Peyer's patch (tissue), 4 donors: ENCODE data around the gene ZNF215. TPM values are rescaled to one million over a fixed set of nuclear protein-coding genes. Genes with fewer than 3 reads are reported as not detected.
A peak's percentile ranks its signal among the peaks of the same experiment; 100 is the strongest.
"Not testable (repeated sequence)": the region's sequence is repeated elsewhere in the genome, so short reads cannot be mapped to it uniquely, and the experiment has no call there.

Experiments
- DNase-seq, 3 donors: peaks; one replicate each; pipeline ENCODE4 v3.0.0-alpha.2; 2017 to 2019
- H3K27ac ChIP-seq, 4 donors: fragments of 200-600 bp; sonication (generic); one replicate each; pipeline ENCODE4 v1.5.1; 2016 to 2019
- H3K27me3 ChIP-seq, 2 donors: fragments of 200-600 bp; sonication (generic); one replicate each; pipeline ENCODE4 v1.5.1; 2019
- H3K36me3 ChIP-seq, 3 donors: fragments of 200-600 bp; sonication (generic); one replicate each; pipeline ENCODE4 v1.5.1; 2016 to 2019
- H3K4me1 ChIP-seq, 4 donors: fragments of 200-600 bp; sonication (generic); one replicate each; pipeline ENCODE4 v1.5.1; 2016 to 2019
- H3K4me3 ChIP-seq, 4 donors: fragments of 200-600 bp; sonication (generic); 1 replicate in 3 of 4; 2 replicates in 1 of 4; pipeline ENCODE4 v1.5.1; 2016 to 2019; ENCODE audit warnings: mild to moderate bottlenecking in 1 of 4
- H3K9me3 ChIP-seq, 4 donors: fragments of 200-600 bp; sonication (generic); one replicate each; pipeline ENCODE4 v1.5.1; 2016 to 2019; ENCODE audit warnings: mild to moderate bottlenecking in 1 of 4
- POLR2A ChIP-seq, 2 donors: fragments of 450-650 bp; IDR thresholded peaks; one replicate each; pipeline ENCODE4 v1.5.1; 2017; ENCODE audit warnings: antibody characterized with exemption in 2 of 2, mild to moderate bottlenecking in 2 of 2, moderate library complexity in 2 of 2
- total RNA-seq, 4 donors: library from RNA; depleted of rRNA; stranded (reverse); fragments of >200 nt; gene quantifications; one replicate each; pipeline ENCODE4 v1.1.0, GENCODE V29; 2016
- TF ChIP-seq, protein P1 (sequence below), 6 experiments: fragments of 450-650 bp in 4 of 6; fragments of 200-600 bp in 2 of 6; sonication (generic) in 1 of 6; IDR thresholded peaks; one replicate each; pipeline ENCODE4 v1.5.1; 2017 to 2019; ENCODE audit warnings: antibody characterized with exemption in 6 of 6, mild to moderate bottlenecking in 3 of 6, moderate library complexity in 1 of 6

The ZNF215 gene
- total RNA-seq, 4 donors from 2014 or later: 5.1 to 19.8 (median 10.4) TPM

DNA sequence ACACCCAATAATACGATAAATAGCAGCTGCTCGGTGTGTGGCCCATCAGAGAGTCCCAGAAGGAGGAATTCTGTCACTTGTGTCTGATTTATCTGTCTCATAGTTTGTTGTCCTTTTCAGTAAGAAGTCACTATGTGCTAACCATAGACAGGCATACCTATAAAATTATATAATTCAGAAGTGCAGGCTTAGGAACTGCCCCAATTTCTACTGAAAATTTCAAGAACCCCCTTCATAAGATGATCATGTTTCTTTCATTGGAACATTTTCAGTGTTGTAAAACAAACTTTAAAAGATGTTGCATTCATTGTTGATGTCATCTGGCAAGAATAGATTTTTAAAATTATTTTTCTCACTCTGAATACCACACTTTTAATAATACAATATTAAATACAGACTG lies 33.8 kb upstream of the ZNF215 start, which contains the start of gene OR2D2:
OR2D2 (minus strand) TSS at position 101 of the 400 bp plus-strand sequence; CDS start at position 101, 0 bp downstream.
- Histone ChIP-seq H3K27me3 (no peaks in the 10 kb centered on the region), H3K27ac (no peak within 1 kb of the TSS), H3K36me3 (no peaks in the 10 kb centered on the region), H3K9me3 (no peaks in the 10 kb centered on the region), H3K4me3 (no peak within 1 kb of the TSS), H3K4me1 (no peaks in the 10 kb centered on the region)
- DNase-seq: no peak
- TF ChIP-seq, protein P1, sequence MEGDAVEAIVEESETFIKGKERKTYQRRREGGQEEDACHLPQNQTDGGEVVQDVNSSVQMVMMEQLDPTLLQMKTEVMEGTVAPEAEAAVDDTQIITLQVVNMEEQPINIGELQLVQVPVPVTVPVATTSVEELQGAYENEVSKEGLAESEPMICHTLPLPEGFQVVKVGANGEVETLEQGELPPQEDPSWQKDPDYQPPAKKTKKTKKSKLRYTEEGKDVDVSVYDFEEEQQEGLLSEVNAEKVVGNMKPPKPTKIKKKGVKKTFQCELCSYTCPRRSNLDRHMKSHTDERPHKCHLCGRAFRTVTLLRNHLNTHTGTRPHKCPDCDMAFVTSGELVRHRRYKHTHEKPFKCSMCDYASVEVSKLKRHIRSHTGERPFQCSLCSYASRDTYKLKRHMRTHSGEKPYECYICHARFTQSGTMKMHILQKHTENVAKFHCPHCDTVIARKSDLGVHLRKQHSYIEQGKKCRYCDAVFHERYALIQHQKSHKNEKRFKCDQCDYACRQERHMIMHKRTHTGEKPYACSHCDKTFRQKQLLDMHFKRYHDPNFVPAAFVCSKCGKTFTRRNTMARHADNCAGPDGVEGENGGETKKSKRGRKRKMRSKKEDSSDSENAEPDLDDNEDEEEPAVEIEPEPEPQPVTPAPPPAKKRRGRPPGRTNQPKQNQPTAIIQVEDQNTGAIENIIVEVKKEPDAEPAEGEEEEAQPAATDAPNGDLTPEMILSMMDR (IDR thresholded peaks at IDR 0.05): no peak
- TF ChIP-seq POLR2A (IDR thresholded peaks at IDR 0.05): no peak

DNA sequence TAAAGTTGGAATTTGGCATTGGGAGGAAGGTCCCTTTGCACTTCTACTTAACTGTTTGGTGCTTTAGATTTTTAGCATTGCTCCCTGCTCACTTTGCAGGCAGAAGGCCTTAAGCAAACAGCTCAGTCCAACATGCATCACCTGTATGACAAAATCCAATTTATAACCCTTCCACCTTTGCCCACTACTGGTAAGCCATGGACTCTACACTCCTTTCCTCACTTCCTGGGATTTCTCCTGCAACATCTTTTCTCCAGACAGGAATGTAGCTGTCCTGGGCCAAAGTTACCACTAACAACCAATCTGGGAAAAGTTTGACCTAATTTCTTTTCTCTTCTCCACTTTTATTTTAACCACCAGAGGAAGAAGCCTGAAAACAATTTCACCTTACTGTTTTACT lies 32.1 kb upstream of the ZNF215 start:
- Histone ChIP-seq H3K36me3 (no peaks in the 10 kb centered on the region), H3K27me3 (no peaks in the 10 kb centered on the region), H3K27ac (no peak overlapping the region), H3K4me1 (no peaks in the 10 kb centered on the region), H3K9me3 (no peaks in the 10 kb centered on the region), H3K4me3 (no peak overlapping the region)
- no peak for TF ChIP-seq POLR2A (IDR thresholded peaks at IDR 0.05)
- TF ChIP-seq, protein P1 (IDR thresholded peaks at IDR 0.05): no peak
- DNase-seq: no peak

DNA sequence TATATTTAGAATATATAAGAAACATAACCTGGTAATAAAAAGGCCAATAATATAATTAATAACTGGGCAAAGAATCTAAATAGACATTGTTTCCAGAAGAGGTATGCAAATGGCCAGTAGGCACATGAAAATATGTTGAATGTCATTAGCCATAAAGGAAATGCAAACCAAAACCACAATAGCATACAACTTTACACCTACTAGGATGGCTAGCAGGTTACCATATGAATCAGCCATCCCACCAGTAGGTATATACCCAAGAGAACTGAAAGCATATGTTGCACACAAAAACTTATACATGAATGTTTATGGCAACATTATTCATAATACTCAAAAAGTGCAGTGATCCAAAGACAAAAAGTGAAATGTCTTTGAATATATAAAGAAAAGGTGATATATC lies 31.2 kb upstream of the ZNF215 start:
- Histone ChIP-seq H3K27me3 (no peaks in the 10 kb centered on the region), H3K4me3 (no peak overlapping the region), H3K36me3 (no peaks in the 10 kb centered on the region), H3K4me1 (no peaks in the 10 kb centered on the region), H3K9me3 (no peaks in the 10 kb centered on the region), H3K27ac (no peak overlapping the region)
- no peak for TF ChIP-seq POLR2A (IDR thresholded peaks at IDR 0.05)
- TF ChIP-seq, protein P1 (IDR thresholded peaks at IDR 0.05): no peak
- no peak for DNase-seq

DNA sequence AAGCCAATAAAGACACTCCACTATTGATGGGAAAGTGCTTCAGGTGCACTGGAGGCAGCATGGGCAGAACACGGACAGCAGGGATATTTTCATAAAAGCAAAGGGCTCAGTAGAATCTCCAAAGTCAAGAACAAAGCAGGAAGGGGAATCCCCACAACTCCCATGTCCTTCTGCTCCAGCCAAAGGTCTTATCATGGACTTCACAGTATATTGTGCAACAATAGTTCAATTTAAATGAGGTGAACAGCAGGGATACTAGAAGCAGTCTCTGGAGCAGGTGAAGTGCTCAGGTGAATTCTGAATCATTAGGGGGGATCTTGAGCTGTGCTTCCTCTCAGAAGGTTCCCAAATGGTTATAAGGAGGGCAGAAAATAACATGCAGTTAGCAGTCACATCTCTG lies 27.3 kb upstream of the ZNF215 start:
- DNase-seq: no peak
- no peaks in the 10 kb centered on the region for H3K36me3 ChIP-seq
- no peak for TF ChIP-seq POLR2A (IDR thresholded peaks at IDR 0.05)
- TF ChIP-seq, protein P1 (IDR thresholded peaks at IDR 0.05): no peak
- no peaks in the 10 kb centered on the region for H3K9me3 ChIP-seq
- H3K4me1 ChIP-seq: no peaks in the 10 kb centered on the region
- H3K27me3 ChIP-seq: no peaks in the 10 kb centered on the region
- no peak overlapping the region for H3K27ac ChIP-seq
- no peak overlapping the region for H3K4me3 ChIP-seq

DNA sequence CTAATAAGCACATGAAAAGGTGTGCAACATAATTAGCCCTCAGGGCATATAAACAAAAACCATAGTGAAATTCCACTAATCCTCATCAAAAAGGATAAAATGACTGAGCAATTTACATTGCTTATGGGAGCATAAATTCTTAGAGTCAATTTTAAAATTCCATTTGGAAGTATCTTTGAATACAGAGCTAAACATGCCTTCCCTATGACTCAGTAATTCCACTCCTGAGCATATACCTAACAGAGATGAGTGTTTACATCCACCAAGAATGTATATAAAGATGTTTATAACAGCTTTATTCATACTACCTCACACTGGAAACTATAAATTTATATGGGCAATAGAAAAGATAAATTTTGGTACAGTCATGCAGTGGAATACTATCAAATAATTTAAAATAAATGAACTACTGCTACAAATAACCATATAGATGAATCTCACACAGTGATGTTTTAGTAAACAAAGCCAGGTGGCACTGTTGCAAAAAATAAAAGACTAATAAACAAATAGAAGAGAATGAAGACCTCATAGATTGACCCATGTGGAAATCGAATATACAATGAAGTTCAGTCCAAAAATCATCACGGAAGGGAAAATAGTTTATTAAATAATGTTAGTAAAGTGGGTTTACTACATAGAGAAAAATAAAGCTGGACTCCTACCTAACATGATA lies 25.8 kb upstream of the ZNF215 start:
- H3K36me3 ChIP-seq: no peaks in the 10 kb centered on the region
- no peak for DNase-seq

DNA sequence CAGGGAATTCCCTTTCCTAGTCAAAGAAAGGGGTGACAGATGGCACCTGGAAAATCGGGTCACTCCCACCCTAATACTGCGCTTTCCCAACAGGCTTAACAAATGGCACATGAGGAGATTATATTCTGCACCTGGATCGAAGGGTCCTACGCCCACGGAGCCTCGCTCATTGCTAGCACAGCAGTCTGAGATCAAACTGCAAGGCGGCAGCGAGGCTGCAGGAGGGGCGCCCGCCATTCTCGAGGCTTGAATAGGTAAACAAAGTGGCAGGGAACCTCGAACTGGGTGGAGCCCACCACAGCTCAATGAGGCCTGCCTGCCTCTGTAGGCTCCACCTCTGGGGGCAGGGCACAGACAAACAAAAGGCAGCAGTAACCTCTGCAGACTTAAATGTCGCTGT lies 21.4 kb upstream of the ZNF215 start:
- H3K9me3 ChIP-seq, H3K27ac ChIP-seq, H3K4me1 ChIP-seq, H3K4me3 ChIP-seq, DNase-seq, H3K36me3 ChIP-seq, H3K27me3 ChIP-seq: not testable (repeated sequence)

More for the DNA sequence above, 25.8 kb upstream of the ZNF215 start:
- H3K27me3 ChIP-seq: no peaks in the 10 kb centered on the region
- H3K4me1 ChIP-seq: no peaks in the 10 kb centered on the region
- no peaks in the 10 kb centered on the region for H3K9me3 ChIP-seq
- TF ChIP-seq, protein P1 (IDR thresholded peaks at IDR 0.05): peak in 3 of 6 experiments; percentile 15 to 34 (median 25)
- TF ChIP-seq POLR2A (IDR thresholded peaks at IDR 0.05): no peak
- H3K27ac ChIP-seq: no peak overlapping the region
- no peak overlapping the region for H3K4me3 ChIP-seq
